NCI-H82 treated with DMSO at 0.1 percent for 48 hours (cell line): ENCODE results near the gene TRPV4.
A peak's percentile ranks its signal among the peaks of the same experiment; 100 is the strongest.
"Not testable (repeated sequence)": the region's sequence is repeated elsewhere in the genome, so short reads cannot be mapped to it uniquely, and the experiment has no call there.

Source experiments
- DNase-seq: peaks from one replicate; lab custom pipeline; 2025; ENCODE audit not compliant: unreplicated experiment; lab: John Stamatoyannopoulos, UW

TRPV4 gene

GRCh38 chr12:109861689-109862314, 28.6 kb upstream of the TRPV4 start:
- DNase-seq: no peak

- no peak for DNase-seq
These were observed 27.8 kb upstream of the TRPV4 start for GRCh38 chr12:109860977-109861376.

DNA sequence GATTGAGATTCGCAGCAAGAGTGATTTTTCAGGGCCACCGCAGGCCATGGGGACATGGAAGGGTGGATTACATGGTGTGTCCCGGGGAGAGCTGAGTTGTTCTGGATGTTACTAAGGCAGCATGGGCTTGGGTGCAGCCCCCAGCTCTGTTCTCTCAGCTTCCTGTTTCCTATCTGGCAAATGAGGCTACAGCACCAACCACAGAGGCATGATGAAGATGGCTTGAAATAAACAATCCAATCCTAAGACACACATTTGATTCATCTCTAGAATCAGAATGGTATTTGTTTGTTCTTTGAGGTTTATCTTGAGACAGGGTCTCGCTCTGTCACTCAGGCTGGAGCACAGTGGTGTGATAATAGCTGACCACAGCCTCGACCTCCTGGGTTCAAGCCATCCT, 25.6 kb upstream of the TRPV4 start:
- DNase-seq: no peak

DNA sequence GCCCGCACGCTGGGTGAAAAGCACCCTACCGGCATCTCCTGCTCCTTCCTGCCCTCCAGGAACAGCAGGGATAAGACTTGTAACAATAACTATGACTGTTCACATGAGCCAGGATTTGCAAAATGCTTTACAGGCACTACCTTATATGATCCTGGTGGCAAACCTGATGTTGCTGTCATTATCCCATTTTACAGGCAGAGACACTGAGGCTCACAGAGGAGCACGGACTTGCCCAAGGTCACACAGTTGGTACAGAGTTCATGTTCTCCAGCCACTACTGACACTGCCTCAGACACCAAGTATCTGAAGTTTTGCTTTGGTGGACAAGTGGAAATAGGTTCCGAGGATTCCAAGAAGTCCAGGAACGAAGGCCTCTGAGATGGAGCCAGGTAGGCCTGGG, 24.5 kb upstream of the TRPV4 start:
- DNase-seq: no peak

- DNase-seq: no peak
These were observed 22.2 kb upstream of the TRPV4 start for GRCh38 chr12:109855377-109855776.

GRCh38 chr12:109850518-109850917, 17.3 kb upstream of the TRPV4 start:
- not testable (repeated sequence) for DNase-seq

DNA sequence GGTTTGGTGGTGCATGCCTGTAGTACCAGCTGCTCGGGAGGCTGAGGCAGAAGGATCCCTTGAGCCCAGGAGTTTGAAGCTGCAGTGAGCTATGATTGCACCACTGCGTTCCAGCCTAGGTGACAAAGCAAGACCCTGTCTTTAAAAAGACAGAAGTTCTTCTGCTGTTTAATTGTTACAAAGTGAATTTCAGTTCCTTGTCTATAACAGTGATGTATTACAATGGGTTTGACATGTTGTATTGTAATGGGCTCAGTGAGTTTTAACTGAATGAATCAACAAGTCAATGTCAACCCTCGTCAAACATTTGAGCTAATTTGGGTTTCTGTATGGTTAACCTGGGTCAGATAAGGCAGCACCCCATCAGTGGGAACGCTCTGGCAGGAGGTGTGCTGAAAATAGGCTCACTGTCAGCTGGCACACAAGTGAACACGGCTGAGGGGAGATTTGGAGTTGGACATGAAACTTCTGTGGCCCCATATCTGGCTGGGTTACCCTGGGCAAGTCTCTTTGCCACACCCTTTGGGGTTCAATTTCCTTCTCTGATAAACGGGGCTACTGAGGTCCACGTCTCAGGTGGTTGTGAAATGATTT, 14.0 kb upstream of the TRPV4 start:
- DNase-seq: no peak

GRCh38 chr12:109845824-109846205, 12.6 kb upstream of the TRPV4 start:
- no peak for DNase-seq

- peak; percentile 53 for DNase-seq
These were observed 12.0 kb upstream of the TRPV4 start for GRCh38 chr12:109844983-109845823.

DNA sequence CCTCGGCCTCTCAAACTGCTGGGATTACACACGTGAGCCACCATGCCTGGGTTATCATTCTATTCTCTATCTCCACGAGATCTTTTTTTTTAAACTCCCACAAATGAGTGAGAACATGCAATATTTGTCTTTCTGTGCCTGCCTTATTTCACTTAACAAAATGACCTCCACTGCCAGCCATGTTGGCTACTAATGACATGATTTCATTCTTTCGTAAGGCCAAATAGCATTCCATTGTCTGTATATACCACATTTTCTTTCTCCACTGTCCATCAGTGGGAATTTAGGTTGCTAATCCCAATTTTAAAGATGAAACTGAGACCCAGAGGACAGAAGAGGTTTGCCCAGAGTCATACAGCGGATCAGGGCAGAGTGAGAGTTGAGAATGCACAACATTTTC, 10.9 kb upstream of the TRPV4 start:
- no peak for DNase-seq

DNA sequence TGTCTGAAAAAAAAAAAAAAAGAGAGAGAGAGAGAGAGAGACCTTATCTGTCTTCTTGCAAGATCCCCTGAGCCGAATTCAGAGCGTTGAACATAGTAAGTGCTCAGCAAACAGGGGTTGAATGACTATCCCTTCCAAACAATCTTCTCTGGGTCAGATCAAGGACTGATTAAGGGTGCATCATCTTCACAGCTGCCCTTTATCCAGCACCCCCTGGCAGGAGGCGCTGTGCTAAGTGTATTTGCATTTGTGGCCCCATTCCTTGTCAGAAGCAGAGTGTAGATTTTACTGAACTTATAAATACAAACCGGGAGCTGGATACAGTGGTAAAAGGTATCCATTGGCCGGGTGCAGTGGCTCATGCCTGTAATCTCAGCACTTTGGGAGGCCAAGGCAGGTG, 8.8 kb upstream of the TRPV4 start:
- DNase-seq: no peak

GRCh38 chr12:109841356-109841755, 8.2 kb upstream of the TRPV4 start:
- DNase-seq: no peak

- no peak for DNase-seq
These were observed 7.3 kb upstream of the TRPV4 start for GRCh38 chr12:109840305-109841074.

- DNase-seq: no peak
These were observed 6.2 kb upstream of the TRPV4 start for GRCh38 chr12:109839444-109839843.

- no peak for DNase-seq
These were observed 3.7 kb upstream of the TRPV4 start for GRCh38 chr12:109836916-109837315.

DNA sequence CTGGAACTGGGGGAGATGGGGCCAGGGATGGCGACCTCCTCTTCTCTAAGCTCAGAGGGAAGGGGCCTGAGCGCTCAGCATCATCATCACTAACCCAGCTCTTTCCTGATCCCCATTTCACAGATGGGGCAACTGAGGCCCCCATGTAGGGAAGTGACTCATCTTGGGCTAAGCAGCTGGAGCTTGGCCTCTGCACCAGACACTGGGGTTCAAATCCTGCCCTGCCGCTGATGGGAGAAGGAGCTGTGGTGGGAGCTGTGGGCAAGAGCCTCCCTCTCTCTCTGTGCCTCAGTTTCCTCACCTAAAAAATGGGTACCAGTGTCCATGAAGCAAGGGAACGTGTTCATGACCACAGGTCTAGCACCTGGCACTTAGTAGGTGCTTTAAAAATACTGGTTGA, 2.6 kb upstream of the TRPV4 start:
- DNase-seq: no peak

DNA sequence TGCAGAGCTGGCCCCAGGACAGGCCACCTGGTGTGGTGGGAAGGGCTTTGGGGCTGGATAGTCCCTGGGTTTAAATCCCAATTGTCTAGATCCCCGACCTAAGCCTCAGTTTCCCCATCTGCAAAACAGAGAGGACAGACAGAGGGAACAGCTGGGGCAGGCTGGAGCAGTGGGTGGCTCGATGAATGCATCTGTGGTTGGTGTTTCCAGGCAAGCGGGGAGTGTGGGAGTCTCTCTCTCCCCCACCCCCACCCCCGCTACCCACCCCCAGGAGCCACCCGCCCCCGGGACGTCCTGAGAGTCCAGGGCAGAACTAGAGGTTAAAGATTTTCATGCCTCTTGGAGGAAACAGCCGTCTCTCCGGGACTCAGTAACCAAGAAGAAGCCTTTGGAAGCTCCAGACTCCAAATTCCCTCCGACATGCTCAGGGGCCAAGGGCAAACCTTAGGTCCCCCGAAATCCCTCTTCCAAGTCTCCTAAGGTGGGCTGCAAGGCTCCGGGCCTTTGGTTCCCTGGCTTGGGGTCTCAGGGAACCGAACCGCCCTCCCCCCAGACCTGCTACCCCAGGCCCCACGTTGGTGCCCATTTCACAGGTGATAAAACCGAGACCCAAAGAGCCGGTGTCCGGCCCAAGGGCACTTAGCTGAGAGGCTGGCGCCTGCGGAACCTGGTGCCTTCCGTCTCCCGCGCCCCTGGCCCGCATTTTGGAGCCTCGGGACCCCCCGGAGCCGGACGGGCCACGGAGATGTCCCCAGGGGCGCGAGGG, 474 bp downstream of the TRPV4 start:
- DNase-seq: no peak

- DNase-seq: no peak
These were observed 1.3 kb downstream of the TRPV4 start for GRCh38 chr12:109831929-109832328.

- no peak for DNase-seq
These were observed 1.8 kb downstream of the TRPV4 start for GRCh38 chr12:109831365-109831764.

- no peak for DNase-seq
These were observed 2.5 kb downstream of the TRPV4 start for GRCh38 chr12:109830718-109831117.

DNA sequence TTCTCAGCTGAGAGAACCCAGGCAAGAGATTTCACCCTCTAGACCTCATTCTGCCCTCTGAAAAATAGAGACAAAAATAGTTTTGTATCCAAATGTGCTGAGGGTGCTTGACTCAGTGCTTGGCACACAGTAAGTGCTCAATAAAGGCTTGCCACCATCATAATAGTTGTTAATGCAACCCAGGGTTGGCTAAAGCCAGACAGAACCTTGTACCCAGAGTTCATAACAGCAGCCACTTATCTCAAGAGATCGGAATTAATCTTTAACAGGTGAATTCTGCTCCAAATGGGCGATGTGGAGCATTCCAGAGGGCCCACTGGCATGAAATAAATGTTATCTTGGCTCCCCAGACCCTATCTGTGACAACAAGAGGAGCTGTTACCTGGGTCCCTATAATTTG, 2.9 kb downstream of the TRPV4 start:
- no peak for DNase-seq
